ENCODE data around the gene ASNS.

Gene ASNS

DNA sequence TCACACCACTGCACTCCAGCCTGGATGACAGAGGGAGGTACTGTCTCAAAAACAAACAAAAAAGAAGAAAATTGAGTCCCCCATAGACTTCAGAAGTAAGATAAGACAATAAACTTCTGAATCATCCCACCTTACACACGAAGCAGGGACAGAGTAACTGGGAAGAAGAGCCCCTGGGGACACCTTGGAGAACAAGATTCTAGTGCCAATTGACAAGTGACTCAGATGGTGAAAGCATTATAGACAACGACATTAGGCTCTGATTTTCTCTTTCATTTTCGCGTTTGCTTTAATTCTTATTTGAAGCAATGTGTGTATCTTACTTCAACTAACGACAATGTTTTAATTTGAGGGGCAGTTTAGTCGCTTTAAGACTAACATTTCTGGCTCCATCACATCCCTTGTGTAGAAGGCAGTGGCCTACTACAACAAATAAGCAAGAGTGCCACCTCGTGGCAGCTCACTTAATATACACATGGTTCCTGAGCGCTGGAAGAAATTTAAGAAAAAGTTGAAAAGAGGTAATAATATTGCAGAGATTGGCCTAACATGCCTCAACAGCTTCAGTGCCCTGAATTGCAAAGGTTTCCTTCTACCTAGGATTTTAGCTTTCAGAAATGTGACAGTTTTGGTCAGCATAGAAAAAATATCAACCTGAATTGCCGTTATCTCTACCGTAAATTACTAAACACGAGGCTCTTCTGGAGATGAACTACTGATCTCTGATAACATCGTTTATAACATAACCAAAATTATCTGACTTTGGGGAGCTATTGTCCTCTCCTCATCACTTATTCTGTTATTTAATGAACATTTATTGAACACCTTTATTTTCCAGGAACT is 36.7 kb downstream of the ASNS start:
- DNase-seq (ENCODE audit: low read depth), result peak; percentile 42
- H3K4me3 ChIP-seq (ENCODE audit: low read depth, low read length), result no peak overlapping the region
- TF ChIP-seq, protein P1, sequence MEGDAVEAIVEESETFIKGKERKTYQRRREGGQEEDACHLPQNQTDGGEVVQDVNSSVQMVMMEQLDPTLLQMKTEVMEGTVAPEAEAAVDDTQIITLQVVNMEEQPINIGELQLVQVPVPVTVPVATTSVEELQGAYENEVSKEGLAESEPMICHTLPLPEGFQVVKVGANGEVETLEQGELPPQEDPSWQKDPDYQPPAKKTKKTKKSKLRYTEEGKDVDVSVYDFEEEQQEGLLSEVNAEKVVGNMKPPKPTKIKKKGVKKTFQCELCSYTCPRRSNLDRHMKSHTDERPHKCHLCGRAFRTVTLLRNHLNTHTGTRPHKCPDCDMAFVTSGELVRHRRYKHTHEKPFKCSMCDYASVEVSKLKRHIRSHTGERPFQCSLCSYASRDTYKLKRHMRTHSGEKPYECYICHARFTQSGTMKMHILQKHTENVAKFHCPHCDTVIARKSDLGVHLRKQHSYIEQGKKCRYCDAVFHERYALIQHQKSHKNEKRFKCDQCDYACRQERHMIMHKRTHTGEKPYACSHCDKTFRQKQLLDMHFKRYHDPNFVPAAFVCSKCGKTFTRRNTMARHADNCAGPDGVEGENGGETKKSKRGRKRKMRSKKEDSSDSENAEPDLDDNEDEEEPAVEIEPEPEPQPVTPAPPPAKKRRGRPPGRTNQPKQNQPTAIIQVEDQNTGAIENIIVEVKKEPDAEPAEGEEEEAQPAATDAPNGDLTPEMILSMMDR (IDR thresholded peaks at IDR 0.05; ENCODE audit: low read depth, low read length, missing control alignments), result peak; percentile 62

DNA sequence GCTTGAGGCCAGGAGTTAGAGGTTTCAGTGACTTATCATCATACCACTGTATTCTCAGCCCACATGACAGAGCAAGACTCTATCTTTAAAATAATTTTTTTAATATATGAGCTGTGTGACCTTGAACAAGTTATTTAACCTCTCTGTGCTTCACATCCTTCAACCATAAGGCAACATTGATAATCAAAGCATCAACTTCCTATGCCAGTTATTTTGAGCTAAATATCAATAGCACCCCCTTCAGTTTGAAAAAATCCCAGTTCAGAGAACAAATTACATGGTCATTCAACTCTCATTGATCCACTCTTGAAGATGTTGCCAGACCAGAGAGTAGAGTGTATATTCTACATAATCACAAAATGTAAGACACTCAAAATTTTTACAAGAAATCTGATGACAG is 53.0 kb downstream of the ASNS start:
- no peak for DNase-seq (ENCODE audit: low read depth)
- no peak overlapping the region for H3K4me3 ChIP-seq (ENCODE audit: low read depth, low read length)
- TF ChIP-seq, protein P1 (IDR thresholded peaks at IDR 0.05; ENCODE audit: low read depth, low read length, missing control alignments), result peak; percentile 12

DNA sequence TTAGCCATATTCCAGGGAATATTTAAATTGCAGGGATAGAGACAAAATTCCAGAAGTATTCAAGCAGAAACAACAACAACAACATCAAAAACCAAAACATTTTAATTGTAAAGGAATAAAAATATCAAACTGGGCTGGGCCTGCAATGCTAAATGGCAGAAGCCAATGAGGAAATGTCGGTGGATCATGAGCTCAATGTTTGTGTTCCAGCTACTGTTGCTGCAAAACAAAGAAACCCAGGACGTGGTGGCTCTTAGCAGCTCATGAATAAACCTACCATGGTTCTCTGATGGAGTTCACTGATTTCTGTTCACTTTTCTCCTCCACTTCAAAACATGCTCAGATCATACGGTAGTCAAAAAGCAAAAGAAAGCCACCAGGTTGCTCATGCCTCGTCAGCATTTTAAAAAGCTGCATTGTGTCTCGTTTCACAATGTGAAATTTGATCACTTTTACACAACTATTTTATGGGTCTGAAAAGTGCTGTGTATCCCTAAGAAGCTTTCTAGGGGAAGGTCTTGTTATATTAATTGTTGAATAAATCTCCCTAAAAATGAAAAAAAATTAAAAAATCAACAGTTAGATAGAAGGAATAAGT is 54.0 kb downstream of the ASNS start:
- TF ChIP-seq, protein P1 (IDR thresholded peaks at IDR 0.05; ENCODE audit: low read depth, low read length, missing control alignments), result no peak
- H3K4me3 ChIP-seq (ENCODE audit: low read depth, low read length), result no peak overlapping the region
- DNase-seq (ENCODE audit: low read depth), result no peak

Measured in GM12864 (cell line).